B cell (primary cell): ENCODE results near the gene BDP1. TPM values are rescaled to one million over a fixed set of nuclear protein-coding genes. Genes with fewer than 3 reads are reported as not detected.
"Not testable (repeated sequence)": the region's sequence is repeated elsewhere in the genome, so short reads cannot be mapped to it uniquely, and the experiment has no call there.

ENCODE experiments used
- ATAC-seq: fragments of 200-7000 bp; cut with Tn5 transposase; one replicate; pipeline ENCODE4 v1.10.0; 2021; ENCODE audit warnings: low read depth, mild to moderate bottlenecking, moderate number of reproducible peaks, moderate library complexity
- CTCF ChIA-PET: fragments of 350-600 bp; sonication (Branson Sonifier 250); formaldehyde crosslinking; loops from one replicate; lab custom pipeline; 2021; ENCODE audit warnings: antibody characterized with exemption, inconsistent platforms; lab: Charles Lee
- POLR2A ChIA-PET: fragments of 350-600 bp; sonication (Branson Sonifier 250); formaldehyde crosslinking; loops from one replicate; lab custom pipeline; 2021; ENCODE audit warnings: antibody characterized with exemption; lab: Charles Lee
- DNase-seq: peaks from one replicate; pipeline ENCODE4 v3.0.0; 2013
- H2AFZ ChIP-seq: 2 replicates; pipeline ENCODE4 v1.6.1; 2012; ENCODE audit warnings: mild to moderate bottlenecking, low read depth, low read length; ENCODE audit not compliant: insufficient read depth, poor library complexity, severe bottlenecking
- H3K27ac ChIP-seq, 2 donors: 1 replicate in 1 of 2; 2 replicates in 1 of 2; pipeline ENCODE4 v1.5.1; 2012 to 2013; ENCODE audit warnings: low read length in 2 of 2, mild to moderate bottlenecking in 2 of 2, moderate library complexity in 1 of 2
- H3K27me3 ChIP-seq, 4 experiments: fragments of 200-600 bp in 1 of 4; sonication (generic) in 1 of 4; replicated peaks in 1 of 4; 1 replicate in 2 of 4; 2 replicates in 2 of 4; pipeline versions ENCODE4 v1.6.1 to v1.7.0; 2013 to 2016; ENCODE audit warnings: low read length in 3 of 4, mild to moderate bottlenecking in 2 of 4, mixed read lengths in 1 of 4, moderate library complexity in 1 of 4; ENCODE audit not compliant: insufficient read depth in 4 of 4, control insufficient read depth in 3 of 4; ENCODE audit errors: control extremely low read depth in 1 of 4
- H3K36me3 ChIP-seq, 2 experiments: replicated peaks in 1 of 2; 1 replicate in 1 of 2; 2 replicates in 1 of 2; pipeline versions ENCODE4 v1.6.1 to v1.7.1; 2013; ENCODE audit warnings: low read length in 1 of 2; ENCODE audit not compliant: insufficient read depth in 2 of 2, control insufficient read depth in 1 of 2; ENCODE audit errors: control extremely low read depth in 1 of 2, extremely low read depth in 1 of 2
- H3K4me1 ChIP-seq, 2 donors: fragments of 200-600 bp in 1 of 2; sonication (generic) in 1 of 2; 1 replicate in 1 of 2; 2 replicates in 1 of 2; pipeline versions ENCODE4 v1.5.1 to v1.6.1; 2013 to 2017; ENCODE audit warnings: low read length in 2 of 2; ENCODE audit not compliant: control insufficient read depth in 2 of 2, insufficient read depth in 2 of 2
- H3K4me2 ChIP-seq: replicated peaks from 2 replicates; pipeline ENCODE3; 2012; ENCODE audit warnings: mild to moderate bottlenecking, low read depth, low read length; ENCODE audit not compliant: poor library complexity, severe bottlenecking
- H3K4me3 ChIP-seq, 5 experiments: fragments of 200-600 bp in 1 of 5; sonication (generic) in 1 of 5; 1 replicate in 3 of 5; 2 replicates in 2 of 5; pipeline versions ENCODE4 v1.5.1 to v1.7.0; 2011 to 2016; ENCODE audit warnings: low read length in 4 of 5, mild to moderate bottlenecking in 4 of 5, low read depth in 2 of 5, control low read depth in 1 of 5, moderate library complexity in 1 of 5; ENCODE audit not compliant: insufficient read depth in 1 of 5; ENCODE audit errors: control extremely low read depth in 1 of 5, extremely low read depth in 1 of 5
- H3K79me2 ChIP-seq: fragments of 200-600 bp; sonication (generic); one replicate; pipeline ENCODE4 v1.6.0; 2016; ENCODE audit warnings: low read length; ENCODE audit not compliant: control insufficient read depth, insufficient read depth
- H3K9ac ChIP-seq: fragments of 200-600 bp; sonication (generic); 2 replicates; pipeline ENCODE4 v1.6.1; 2017; ENCODE audit warnings: mild to moderate bottlenecking, low read length, moderate library complexity
- H3K9me3 ChIP-seq, 3 donors: one replicate each; pipeline versions ENCODE4 v1.6.1 to v1.7.1; 2013; ENCODE audit warnings: low read length in 2 of 3; ENCODE audit not compliant: control insufficient read depth in 2 of 3, insufficient read depth in 1 of 3; ENCODE audit errors: control extremely low read depth in 1 of 3
- H4K20me1 ChIP-seq: 2 replicates; pipeline ENCODE4 v1.6.0; 2012; ENCODE audit warnings: mild to moderate bottlenecking, low read length; ENCODE audit not compliant: insufficient read depth, control insufficient read depth, poor library complexity, severe bottlenecking
- H3K27ac Mint-ChIP-seq: one replicate; pipeline ENCODE4 v1.8.0; 2021; ENCODE audit warnings: mixed read lengths
- H3K27me3 Mint-ChIP-seq: one replicate; pipeline ENCODE4 v1.8.0; 2021; ENCODE audit warnings: mixed read lengths
- H3K4me1 Mint-ChIP-seq: one replicate; pipeline ENCODE4 v1.8.0; 2021; ENCODE audit warnings: mixed read lengths
- H3K4me3 Mint-ChIP-seq: one replicate; pipeline ENCODE4 v1.8.0; 2021; ENCODE audit warnings: mixed read lengths
- H3K9me3 Mint-ChIP-seq: one replicate; pipeline ENCODE4 v1.8.0; 2022; ENCODE audit warnings: mixed read lengths; ENCODE audit not compliant: insufficient read depth
- WGBS: methylation state at CpG from one replicate; pipeline ENCODE4 v1.1.5; 2013; ENCODE audit warnings: missing lambda C conversion rate; ENCODE audit not compliant: insufficient coverage; 5-methylcytosine and 5-hydroxymethylcytosine counted together
- intact Hi-C: fragments of 100-400 bp; cut with micrococcal nuclease; formaldehyde crosslinking; loops from one replicate; pipeline ENCODE4 v1.10.0; 2022
- polyA plus RNA-seq: library from polyadenylated mRNA; depleted of rRNA; stranded (reverse); fragments of >200 nt; gene quantifications from 2 replicates; pipeline ENCODE4 v1.2.3, GENCODE V29; 2012
- total RNA-seq, 2 donors: library from RNA; stranded (reverse); fragments of 120-200 nt in 1 of 2; gene quantifications; 1 replicate in 1 of 2; 2 replicates in 1 of 2; pipeline versions ENCODE4 v1.2.3 to v1.2.4, GENCODE V29; 2013 to 2022

BDP1 gene
- total and polyA plus RNA-seq, 2 donors (not counting 1 experiment from before 2014, with no cell fraction given): 7.9 to 59.4 TPM

DNA sequence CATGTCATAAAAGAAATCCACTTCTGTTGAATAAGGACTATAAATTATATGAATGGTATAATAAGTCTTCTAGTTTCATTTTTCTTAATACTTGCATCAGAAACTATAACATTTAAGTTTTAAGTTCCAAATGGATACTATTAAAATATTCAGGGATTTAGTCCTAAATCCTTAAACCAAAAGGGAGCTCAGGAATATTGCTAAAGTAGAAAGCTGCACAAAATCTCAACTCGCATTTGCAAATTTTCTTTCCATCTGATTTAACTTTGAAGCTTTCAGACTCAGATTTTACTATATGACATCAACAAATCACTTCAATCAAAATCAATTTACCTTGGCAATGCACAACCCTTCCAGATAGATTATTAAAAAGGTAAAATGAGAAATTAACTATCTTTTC lies 10.4 kb upstream of the BDP1 start:
- CTCF ChIA-PET, H3K4me3 Mint-ChIP-seq, intact Hi-C loops, H3K9me3 Mint-ChIP-seq, H3K27ac ChIP-seq, POLR2A ChIA-PET, H3K9ac ChIP-seq, H3K4me2 ChIP-seq, H2AFZ ChIP-seq, ATAC-seq, H3K4me3 ChIP-seq, H3K27ac Mint-ChIP-seq, DNase-seq, H3K36me3 ChIP-seq, H4K20me1 ChIP-seq, H3K27me3 ChIP-seq, H3K9me3 ChIP-seq, H3K4me1 ChIP-seq, H3K79me2 ChIP-seq: not testable (repeated sequence)
- Mint-ChIP-seq H3K4me1 (peaks cover 17% of the 10 kb centered on the region), H3K27me3 (peaks cover 18% of the 10 kb centered on the region)
- WGBS: no CpG with 5 or more reads among the region's 1 CpG

DNA sequence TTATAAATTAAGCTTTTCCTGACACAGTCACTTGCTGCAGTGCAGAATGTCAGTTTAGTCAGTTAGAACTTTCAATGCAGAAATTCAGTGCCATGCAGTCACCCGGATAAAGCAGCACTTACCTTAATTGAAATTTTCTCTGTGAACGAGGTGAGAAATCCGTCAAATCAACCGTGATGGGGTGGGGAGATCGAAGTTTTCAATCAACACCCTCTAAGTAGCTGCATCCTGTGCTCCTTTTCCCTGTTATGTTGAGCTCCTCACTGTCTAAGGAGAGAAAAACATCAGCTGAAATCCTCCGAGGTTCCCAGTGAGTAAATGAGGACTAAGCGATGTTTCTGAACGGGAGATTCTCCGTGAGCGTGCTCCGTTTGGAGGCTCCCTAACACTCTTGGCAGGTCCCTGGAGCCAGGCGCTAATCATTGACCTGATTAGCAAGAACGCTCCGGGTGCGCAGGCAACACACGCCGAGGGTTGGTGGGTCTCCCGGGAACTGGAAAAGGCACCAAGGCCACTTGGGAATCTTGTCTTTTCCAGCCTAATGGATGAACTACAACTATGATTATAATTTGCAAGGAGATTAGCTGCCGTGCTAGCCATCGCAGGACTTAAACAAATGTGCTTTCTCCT lies 9.8 kb upstream of the BDP1 start:
- H3K9me3 Mint-ChIP-seq, H3K4me1 ChIP-seq, H3K36me3 ChIP-seq, H3K27me3 ChIP-seq, DNase-seq, CTCF ChIA-PET, H2AFZ ChIP-seq, H4K20me1 ChIP-seq, ATAC-seq, H3K9ac ChIP-seq, intact Hi-C loops, H3K4me3 ChIP-seq, POLR2A ChIA-PET, H3K79me2 ChIP-seq, H3K4me2 ChIP-seq, H3K27ac ChIP-seq, H3K9me3 ChIP-seq, H3K27ac Mint-ChIP-seq: not testable (repeated sequence)
- Mint-ChIP-seq H3K4me3 (peak overlapping the region; percentile 75), H3K4me1 (peaks cover 17% of the 10 kb centered on the region), H3K27me3 (peaks cover 15% of the 10 kb centered on the region)
- 52% methylated on average over 2 of the region's 20 CpGs for WGBS

DNA sequence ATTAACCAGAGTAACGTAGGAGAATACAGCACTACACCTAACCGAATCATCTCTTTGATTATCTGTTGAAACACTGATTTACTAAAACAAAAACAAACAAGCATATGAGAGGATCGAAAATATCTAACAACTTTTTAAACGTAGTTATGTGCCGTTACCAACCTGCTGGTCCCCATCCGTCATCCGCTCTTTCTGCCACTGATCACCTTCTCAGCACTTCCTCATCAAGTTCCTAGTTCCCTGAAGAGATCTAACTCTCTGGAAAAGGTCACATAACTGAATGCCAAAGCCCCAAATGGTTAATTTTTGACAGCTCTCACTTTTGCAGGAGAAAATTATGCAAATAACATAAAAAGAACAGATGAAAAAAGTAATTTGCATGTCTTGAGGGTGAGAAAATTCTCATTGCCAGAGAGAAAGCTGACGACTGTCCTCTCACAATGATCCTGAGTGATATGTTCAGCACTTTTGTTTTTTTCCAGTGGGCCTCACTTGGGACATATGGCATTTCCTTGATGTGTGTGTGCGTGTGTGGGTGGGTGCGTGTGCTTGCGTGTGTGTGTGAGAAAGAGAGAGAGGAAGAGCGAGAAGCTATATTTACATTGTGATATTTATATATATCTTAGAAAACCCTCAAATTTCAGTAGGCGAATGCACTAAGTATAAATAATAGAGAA lies 8.8 kb upstream of the BDP1 start:
- Histone ChIP-seq H3K4me3 (peak overlapping the region in 1 of 5 experiments; percentile 5), H3K27me3 (peaks cover 0 to 16% (median 10%) of the 10 kb centered on the region in 4 experiments)
- intact Hi-C loops, H3K9me3 Mint-ChIP-seq, H3K79me2 ChIP-seq, H3K36me3 ChIP-seq, H3K4me2 ChIP-seq, H4K20me1 ChIP-seq, H2AFZ ChIP-seq, H3K27ac ChIP-seq, POLR2A ChIA-PET, H3K27ac Mint-ChIP-seq, H3K9ac ChIP-seq, H3K9me3 ChIP-seq, ATAC-seq, H3K4me1 ChIP-seq: not testable (repeated sequence)
- peak; percentile 24 for DNase-seq
- Mint-ChIP-seq H3K27me3 (peaks cover 11% of the 10 kb centered on the region), H3K4me1 (peaks cover 17% of the 10 kb centered on the region), H3K4me3 (peak overlapping the region; percentile 75)
- CTCF ChIA-PET: interaction anchor here (0.9 kb wide), 1 partner anchor 86 kb away, joined by 3 read pairs; no protein-coding TSS in a partner anchor
- 65% methylated on average over 5 of the region's 13 CpGs for WGBS
